ENCODE data around the gene TANGO6. TPM values are rescaled to one million over a fixed set of nuclear protein-coding genes. Genes with fewer than 3 reads are reported as not detected.

The TANGO6 gene
- total and polyA plus RNA-seq, 2 donors from 2014 or later, result 4.5 to 20.6 TPM

GRCh38 chr16:68969338-68969737 lies 126.0 kb downstream of the TANGO6 start:
- no peak overlapping the region for H3K4me3 ChIP-seq (ENCODE audit: low read length in 3 of 3)
- H3K36me3 ChIP-seq (ENCODE audit: control insufficient read depth in 2 of 3, insufficient read depth in 3 of 3, low read length in 3 of 3), result no peaks in the 10 kb centered on the region
- H3K27me3 ChIP-seq (ENCODE audit: control insufficient read depth, insufficient read depth, low read length), result no peaks in the 10 kb centered on the region
- TF ChIP-seq, protein P1, sequence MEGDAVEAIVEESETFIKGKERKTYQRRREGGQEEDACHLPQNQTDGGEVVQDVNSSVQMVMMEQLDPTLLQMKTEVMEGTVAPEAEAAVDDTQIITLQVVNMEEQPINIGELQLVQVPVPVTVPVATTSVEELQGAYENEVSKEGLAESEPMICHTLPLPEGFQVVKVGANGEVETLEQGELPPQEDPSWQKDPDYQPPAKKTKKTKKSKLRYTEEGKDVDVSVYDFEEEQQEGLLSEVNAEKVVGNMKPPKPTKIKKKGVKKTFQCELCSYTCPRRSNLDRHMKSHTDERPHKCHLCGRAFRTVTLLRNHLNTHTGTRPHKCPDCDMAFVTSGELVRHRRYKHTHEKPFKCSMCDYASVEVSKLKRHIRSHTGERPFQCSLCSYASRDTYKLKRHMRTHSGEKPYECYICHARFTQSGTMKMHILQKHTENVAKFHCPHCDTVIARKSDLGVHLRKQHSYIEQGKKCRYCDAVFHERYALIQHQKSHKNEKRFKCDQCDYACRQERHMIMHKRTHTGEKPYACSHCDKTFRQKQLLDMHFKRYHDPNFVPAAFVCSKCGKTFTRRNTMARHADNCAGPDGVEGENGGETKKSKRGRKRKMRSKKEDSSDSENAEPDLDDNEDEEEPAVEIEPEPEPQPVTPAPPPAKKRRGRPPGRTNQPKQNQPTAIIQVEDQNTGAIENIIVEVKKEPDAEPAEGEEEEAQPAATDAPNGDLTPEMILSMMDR (IDR thresholded peaks at IDR 0.05; ENCODE audit: borderline replicate concordance, extremely low read depth, insufficient read depth), result no peak
- DNase-seq, result no peak
- no peak for FAIRE-seq
- H3K9me3 ChIP-seq (ENCODE audit: control insufficient read depth in 2 of 3, insufficient read depth in 1 of 3, low read length in 3 of 3), result no peaks in the 10 kb centered on the region
- intact Hi-C loops (cut with DNase I), result no loop called here
- no peaks in the 10 kb centered on the region for H3K4me1 ChIP-seq (ENCODE audit: control insufficient read depth in 2 of 3, insufficient read depth in 2 of 3, low read depth in 1 of 3, low read length in 3 of 3)
- no peak overlapping the region for H3K27ac ChIP-seq (ENCODE audit: low read depth in 2 of 2, low read length in 2 of 2)
- H3K9ac ChIP-seq (ENCODE audit: low read length in 3 of 3), result no peak overlapping the region

DNA sequence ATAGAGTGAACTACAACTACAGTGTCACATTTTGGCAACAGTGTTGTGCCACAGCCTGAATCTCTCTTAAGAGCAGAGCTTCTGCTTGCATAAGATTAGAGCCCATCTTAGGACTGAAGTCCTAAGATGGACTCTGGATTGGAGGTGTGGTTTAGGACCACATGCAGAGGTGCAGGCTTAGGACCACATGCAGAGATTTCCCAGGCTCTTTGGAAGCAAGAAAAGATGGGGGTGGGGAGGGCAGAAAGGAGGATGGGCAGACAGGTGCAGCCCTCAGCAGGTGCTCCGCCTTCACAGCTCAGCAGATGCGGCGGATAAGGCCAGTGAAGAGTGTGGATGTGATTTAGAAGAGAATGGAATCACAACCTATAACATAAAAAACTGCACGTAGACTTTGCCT lies 128.7 kb downstream of the TANGO6 start:
- FAIRE-seq, result no peak
- intact Hi-C loops (cut with DNase I), result no loop called here

DNA sequence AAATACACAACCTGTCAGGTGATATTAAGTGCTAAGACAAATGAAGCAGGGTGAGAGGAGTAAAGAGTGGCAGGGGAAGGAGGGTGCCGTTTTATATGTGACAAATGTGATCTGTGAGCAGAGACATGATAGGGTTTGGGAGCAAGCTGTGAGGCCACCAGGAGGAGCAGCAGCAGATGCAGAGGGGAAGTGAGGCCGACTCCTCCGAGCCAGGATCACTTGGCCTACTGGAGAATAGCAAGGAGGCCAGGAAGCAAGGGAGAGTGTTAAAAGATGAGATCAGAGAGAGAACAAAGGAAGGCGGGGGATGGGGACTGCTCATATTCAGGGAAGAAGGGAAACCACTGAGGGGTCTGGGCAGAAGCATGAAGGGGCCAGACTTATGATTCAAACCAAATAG lies 129.4 kb downstream of the TANGO6 start:
- no peak overlapping the region for H3K9ac ChIP-seq (ENCODE audit: low read length in 3 of 3)
- no peak overlapping the region for H3K27ac ChIP-seq (ENCODE audit: low read depth in 2 of 2, low read length in 2 of 2)
- no peaks in the 10 kb centered on the region for H3K4me1 ChIP-seq (ENCODE audit: control insufficient read depth in 2 of 3, insufficient read depth in 2 of 3, low read depth in 1 of 3, low read length in 3 of 3)
- FAIRE-seq (no peak), DNase-seq (peak in 4 of 5 donors; percentile 35 to 61 (median 46))
- TF ChIP-seq, protein P1 (IDR thresholded peaks at IDR 0.05; ENCODE audit: borderline replicate concordance, extremely low read depth, insufficient read depth), result no peak
- H3K9me3 ChIP-seq (ENCODE audit: control insufficient read depth in 2 of 3, insufficient read depth in 1 of 3, low read length in 3 of 3), result no peaks in the 10 kb centered on the region
- H3K27me3 ChIP-seq (ENCODE audit: control insufficient read depth, insufficient read depth, low read length), result no peaks in the 10 kb centered on the region
- intact Hi-C loops (cut with DNase I), result no loop called here
- peaks cover 0 to 11% (median 3%) of the 10 kb centered on the region in 3 donors for H3K36me3 ChIP-seq (ENCODE audit: control insufficient read depth in 2 of 3, insufficient read depth in 3 of 3, low read length in 3 of 3)
- no peak overlapping the region for H3K4me3 ChIP-seq (ENCODE audit: low read length in 3 of 3)

More for the DNA sequence above, 128.7 kb downstream of the TANGO6 start:
- Histone ChIP-seq H3K27me3 (ENCODE audit: control insufficient read depth, insufficient read depth, low read length) (no peaks in the 10 kb centered on the region), H3K27ac (ENCODE audit: low read depth in 2 of 2, low read length in 2 of 2) (no peak overlapping the region), H3K9me3 (ENCODE audit: control insufficient read depth in 2 of 3, insufficient read depth in 1 of 3, low read length in 3 of 3) (no peaks in the 10 kb centered on the region), H3K4me1 (ENCODE audit: control insufficient read depth in 2 of 3, insufficient read depth in 2 of 3, low read depth in 1 of 3, low read length in 3 of 3) (no peaks in the 10 kb centered on the region), H3K4me3 (ENCODE audit: low read length in 3 of 3) (no peak overlapping the region), H3K36me3 (ENCODE audit: control insufficient read depth in 2 of 3, insufficient read depth in 3 of 3, low read length in 3 of 3) (peaks cover 0 to 11% (median 3%) of the 10 kb centered on the region in 3 donors), H3K9ac (ENCODE audit: low read length in 3 of 3) (no peak overlapping the region)
- TF ChIP-seq, protein P1 (IDR thresholded peaks at IDR 0.05; ENCODE audit: borderline replicate concordance, extremely low read depth, insufficient read depth), result no peak
- DNase-seq, result peak in 1 of 5 donors; percentile 18

GRCh38 chr16:68973611-68974120 lies 130.3 kb downstream of the TANGO6 start:
- intact Hi-C loops (cut with DNase I), result no loop called here
- Histone ChIP-seq H3K4me1 (ENCODE audit: control insufficient read depth in 2 of 3, insufficient read depth in 2 of 3, low read depth in 1 of 3, low read length in 3 of 3) (no peaks in the 10 kb centered on the region), H3K9me3 (ENCODE audit: control insufficient read depth in 2 of 3, insufficient read depth in 1 of 3, low read length in 3 of 3) (no peaks in the 10 kb centered on the region), H3K9ac (ENCODE audit: low read length in 3 of 3) (no peak overlapping the region), H3K27ac (ENCODE audit: low read depth in 2 of 2, low read length in 2 of 2) (no peak overlapping the region), H3K36me3 (ENCODE audit: control insufficient read depth in 2 of 3, insufficient read depth in 3 of 3, low read length in 3 of 3) (peaks cover 0 to 11% (median 3%) of the 10 kb centered on the region in 3 donors), H3K27me3 (ENCODE audit: control insufficient read depth, insufficient read depth, low read length) (no peaks in the 10 kb centered on the region), H3K4me3 (ENCODE audit: low read length in 3 of 3) (no peak overlapping the region)
- no peak for DNase-seq
- no peak for FAIRE-seq
- TF ChIP-seq, protein P1 (IDR thresholded peaks at IDR 0.05; ENCODE audit: borderline replicate concordance, extremely low read depth, insufficient read depth), result no peak
